Stomach (tissue), 4 donors: Measurements from ENCODE around the gene PACRGL.

Experiments used
- CTCF ChIP-seq, 7 experiments: fragments of 450-650 bp in 4 of 7; fragments of 200-600 bp in 3 of 7; sonication (generic) in 3 of 7; IDR thresholded peaks; one replicate each; pipeline ENCODE4 v1.5.1; 2016 to 2019; ENCODE audit warnings: antibody characterized with exemption in 7 of 7, control low read depth in 2 of 7, mild to moderate bottlenecking in 1 of 7
- POLR2A ChIP-seq, 4 donors: fragments of 450-650 bp; IDR thresholded peaks; one replicate each; pipeline ENCODE4 v1.6.1; 2016; ENCODE audit warnings: antibody characterized with exemption in 4 of 4, control low read depth in 2 of 4, mild to moderate bottlenecking in 1 of 4, moderate library complexity in 1 of 4
- POLR2AphosphoS5 ChIP-seq, 3 donors: sonication (generic); formaldehyde crosslinking; IDR thresholded peaks; one replicate each; pipeline ENCODE4 v1.6.1; 2016; ENCODE audit warnings: antibody characterized with exemption in 3 of 3

DNA sequence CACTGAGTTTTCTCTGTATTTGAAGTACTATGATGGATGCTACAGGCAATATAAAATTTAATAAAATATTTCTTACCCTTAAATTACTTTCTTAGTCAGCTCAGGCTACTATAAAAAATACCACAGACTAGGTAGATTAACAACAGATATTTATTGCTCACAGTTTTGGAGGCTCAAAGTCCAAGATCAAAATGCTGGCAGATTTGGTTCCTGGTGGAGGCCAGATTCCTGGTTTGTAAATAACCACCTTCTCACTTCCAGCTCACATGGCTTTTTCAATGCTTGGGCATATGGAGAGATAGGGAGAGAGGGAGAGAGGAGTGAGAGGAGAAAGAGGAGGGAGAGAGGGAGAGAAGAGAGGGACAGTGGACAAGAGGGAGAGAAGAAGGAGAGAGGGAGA is 24.5 kb upstream of the PACRGL start:
- TF ChIP-seq POLR2AphosphoS5 (IDR thresholded peaks at IDR 0.05) = no peak
- TF ChIP-seq CTCF (IDR thresholded peaks at IDR 0.05) = no peak
- TF ChIP-seq POLR2A (IDR thresholded peaks at IDR 0.05) = no peak
